Measurements from ENCODE around the gene STARD13. TPM values are rescaled to one million over a fixed set of nuclear protein-coding genes. Genes with fewer than 3 reads are reported as not detected.
A peak's percentile ranks its signal among the peaks of the same experiment; 100 is the strongest.

The STARD13 gene
- polyA plus RNA-seq, 3 donors from 2014 or later: not detected

DNA sequence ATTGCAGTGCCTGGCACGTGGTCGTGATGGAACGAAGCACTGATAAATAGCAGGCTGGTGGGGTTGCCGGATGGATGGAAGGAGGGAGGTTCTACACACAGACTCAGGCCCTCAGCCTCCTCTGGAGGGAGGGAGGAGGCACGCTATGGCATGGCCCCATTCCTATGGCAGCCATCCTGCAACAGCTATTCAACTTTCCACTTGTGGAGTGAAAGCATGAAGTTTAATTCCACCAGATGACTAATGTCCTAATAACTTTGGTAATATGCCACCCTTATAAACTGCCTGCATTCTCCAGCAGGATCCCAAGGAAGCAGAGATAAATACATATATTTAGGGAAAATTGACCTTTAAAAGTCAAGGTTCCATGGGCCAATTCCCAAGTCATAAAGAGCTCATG, 176.9 kb downstream of the STARD13 start:
- Mint-ChIP-seq H3K27me3 (ENCODE audit: low read depth in 3 of 3) (peaks cover 0 to 5% (median 1%) of the 10 kb centered on the region in 3 donors), H3K36me3 (no peaks in the 10 kb centered on the region), H3K9me3 (peaks cover 0 to 3% (median 0%) of the 10 kb centered on the region in 6 donors), H3K27ac (no peak overlapping the region), H3K4me1 (no peaks in the 10 kb centered on the region), H3K4me3 (no peak overlapping the region)
- DNase-seq: no peak

DNA sequence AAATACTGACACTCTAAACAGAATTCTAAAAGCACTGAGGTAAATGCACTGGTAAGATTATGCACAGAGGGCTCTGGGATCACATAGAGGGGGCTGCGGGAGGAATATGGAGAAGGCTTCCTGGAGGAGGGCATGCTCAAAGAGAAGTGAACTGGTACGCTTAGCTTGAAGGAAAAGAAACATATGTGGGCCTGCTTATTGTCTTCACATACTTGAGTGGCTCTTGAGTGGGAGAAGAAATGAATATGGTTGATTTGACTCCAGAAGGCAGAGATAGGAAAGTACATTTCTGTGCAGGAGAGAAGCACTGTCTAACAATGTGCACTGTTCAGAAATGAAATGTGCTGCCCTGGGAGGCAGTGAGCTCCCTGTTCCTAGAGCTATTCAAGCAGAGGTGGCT, 178.2 kb downstream of the STARD13 start:
- H3K4me3 Mint-ChIP-seq: no peak overlapping the region
- peaks cover 0 to 3% (median 0%) of the 10 kb centered on the region in 6 donors for H3K9me3 Mint-ChIP-seq
- H3K27ac Mint-ChIP-seq: no peak overlapping the region
- H3K4me1 Mint-ChIP-seq: no peaks in the 10 kb centered on the region
- DNase-seq: no peak
- H3K27me3 Mint-ChIP-seq (ENCODE audit: low read depth in 3 of 3): peaks cover 0 to 5% (median 1%) of the 10 kb centered on the region in 3 donors
- no peaks in the 10 kb centered on the region for H3K36me3 Mint-ChIP-seq

- Mint-ChIP-seq H3K9me3 (peaks cover 0 to 3% (median 0%) of the 10 kb centered on the region in 6 donors), H3K27me3 (ENCODE audit: low read depth in 3 of 3) (peaks cover 0 to 5% (median 1%) of the 10 kb centered on the region in 3 donors), H3K4me3 (no peak overlapping the region), H3K27ac (no peak overlapping the region), H3K4me1 (no peaks in the 10 kb centered on the region), H3K36me3 (no peaks in the 10 kb centered on the region)
- DNase-seq: no peak
Measured at GRCh38 chr13:33106656-33107360, 178.7 kb downstream of the STARD13 start.

GRCh38 chr13:33105387-33106005, 180.1 kb downstream of the STARD13 start:
- no peak overlapping the region for H3K27ac Mint-ChIP-seq
- no peak for DNase-seq
- H3K9me3 Mint-ChIP-seq: peaks cover 0 to 3% (median 0%) of the 10 kb centered on the region in 6 donors
- H3K4me3 Mint-ChIP-seq: no peak overlapping the region
- H3K27me3 Mint-ChIP-seq (ENCODE audit: low read depth in 3 of 3): peaks cover 0 to 5% (median 0%) of the 10 kb centered on the region in 3 donors
- no peaks in the 10 kb centered on the region for H3K4me1 Mint-ChIP-seq
- H3K36me3 Mint-ChIP-seq: no peaks in the 10 kb centered on the region

GRCh38 chr13:33103457-33103856, 182.1 kb downstream of the STARD13 start:
- no peaks in the 10 kb centered on the region for H3K36me3 Mint-ChIP-seq
- no peak overlapping the region for H3K4me3 Mint-ChIP-seq
- H3K27me3 Mint-ChIP-seq (ENCODE audit: low read depth in 3 of 3): peaks cover 0 to 5% (median 0%) of the 10 kb centered on the region in 3 donors

GRCh38 chr13:33101835-33102234, 183.7 kb downstream of the STARD13 start:
- Mint-ChIP-seq H3K27ac (no peak overlapping the region), H3K4me3 (no peak overlapping the region), H3K4me1 (no peaks in the 10 kb centered on the region), H3K9me3 (peaks cover 0 to 6% (median 2%) of the 10 kb centered on the region in 6 donors), H3K27me3 (ENCODE audit: low read depth in 3 of 3) (peaks cover 0 to 2% (median 0%) of the 10 kb centered on the region in 3 donors), H3K36me3 (no peaks in the 10 kb centered on the region)
- no peak for DNase-seq

More at GRCh38 chr13:33103457-33103856, 182.1 kb downstream of the STARD13 start:
- Mint-ChIP-seq H3K4me1 (no peaks in the 10 kb centered on the region), H3K27ac (no peak overlapping the region), H3K9me3 (peaks cover 0 to 6% (median 2%) of the 10 kb centered on the region in 6 donors)
- no peak for DNase-seq

GRCh38 chr13:33100886-33101285, 184.7 kb downstream of the STARD13 start:
- no peak for DNase-seq
- H3K4me1 Mint-ChIP-seq: no peaks in the 10 kb centered on the region
- H3K27me3 Mint-ChIP-seq (ENCODE audit: low read depth in 3 of 3): no peaks in the 10 kb centered on the region
- peaks cover 0 to 6% (median 3%) of the 10 kb centered on the region in 6 donors for H3K9me3 Mint-ChIP-seq
- no peak overlapping the region for H3K27ac Mint-ChIP-seq
- H3K36me3 Mint-ChIP-seq: no peaks in the 10 kb centered on the region
- H3K4me3 Mint-ChIP-seq: no peak overlapping the region

DNA sequence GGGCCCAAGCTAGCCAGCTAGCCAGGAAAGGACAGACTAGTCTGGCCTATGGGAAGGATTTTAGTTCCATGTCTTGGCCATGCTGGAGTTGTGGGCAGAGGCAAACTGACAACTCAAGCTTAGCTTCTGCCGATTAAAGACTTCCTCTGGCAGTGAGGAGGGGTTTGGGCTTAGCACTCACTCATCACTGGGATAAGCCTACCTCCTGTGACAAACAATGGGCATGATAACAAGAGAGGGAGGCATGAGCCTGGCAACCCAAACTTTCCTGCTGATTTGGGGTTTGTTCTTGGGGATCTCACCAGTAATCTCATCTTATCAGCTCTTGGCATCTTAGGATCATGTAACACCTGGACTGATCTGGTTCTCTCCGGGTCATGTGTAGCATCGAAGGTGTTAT, 185.7 kb downstream of the STARD13 start:
- H3K4me3 Mint-ChIP-seq: no peak overlapping the region
- DNase-seq: no peak
- H3K9me3 Mint-ChIP-seq: peaks cover 0 to 7% (median 3%) of the 10 kb centered on the region in 6 donors
- no peaks in the 10 kb centered on the region for H3K27me3 Mint-ChIP-seq (ENCODE audit: low read depth in 3 of 3)
- H3K36me3 Mint-ChIP-seq: no peaks in the 10 kb centered on the region
- no peaks in the 10 kb centered on the region for H3K4me1 Mint-ChIP-seq
- H3K27ac Mint-ChIP-seq: no peak overlapping the region

DNA sequence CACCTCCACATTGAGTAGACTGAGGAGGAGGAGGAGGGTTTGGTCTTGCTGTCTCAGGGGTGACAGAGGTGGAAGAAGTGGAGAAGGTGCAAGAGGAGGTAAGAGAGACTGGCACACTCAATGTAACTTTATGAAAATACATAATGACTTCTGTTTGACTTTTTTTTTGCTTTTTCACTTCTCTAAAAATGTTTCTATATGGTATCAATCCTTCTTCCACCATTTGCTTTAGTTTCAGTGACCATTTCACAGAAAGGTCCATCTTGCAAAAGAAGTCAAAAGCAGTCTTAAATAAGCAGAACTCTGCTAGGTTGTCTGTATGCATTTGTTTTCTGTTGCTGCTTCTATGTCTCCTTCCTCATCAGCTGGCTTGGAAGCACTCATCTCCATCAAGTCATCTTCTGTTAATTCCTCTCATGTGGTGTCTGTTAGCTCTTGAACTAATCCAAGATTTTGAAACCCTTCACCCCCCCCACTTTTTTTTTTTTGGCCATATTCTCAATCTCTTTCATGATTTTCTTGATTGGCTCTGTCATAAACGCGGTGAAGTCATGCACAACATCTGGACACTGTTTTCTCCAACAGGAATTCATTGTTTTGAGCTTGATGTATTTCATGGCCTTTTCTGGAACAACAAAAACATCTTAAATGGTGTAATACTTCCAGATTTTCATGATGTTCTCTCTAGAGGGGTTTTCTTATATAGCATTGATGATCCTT, 188.5 kb downstream of the STARD13 start:
- DNase-seq: no peak
- Mint-ChIP-seq H3K27me3 (ENCODE audit: low read depth in 3 of 3) (peaks cover 1 to 2% (median 2%) of the 10 kb centered on the region in 3 donors), H3K27ac (peak overlapping the region in 1 of 6 donors; percentile 32), H3K4me1 (no peaks in the 10 kb centered on the region), H3K4me3 (no peak overlapping the region), H3K36me3 (no peaks in the 10 kb centered on the region), H3K9me3 (peaks cover 0 to 9% (median 3%) of the 10 kb centered on the region in 6 donors)

DNA sequence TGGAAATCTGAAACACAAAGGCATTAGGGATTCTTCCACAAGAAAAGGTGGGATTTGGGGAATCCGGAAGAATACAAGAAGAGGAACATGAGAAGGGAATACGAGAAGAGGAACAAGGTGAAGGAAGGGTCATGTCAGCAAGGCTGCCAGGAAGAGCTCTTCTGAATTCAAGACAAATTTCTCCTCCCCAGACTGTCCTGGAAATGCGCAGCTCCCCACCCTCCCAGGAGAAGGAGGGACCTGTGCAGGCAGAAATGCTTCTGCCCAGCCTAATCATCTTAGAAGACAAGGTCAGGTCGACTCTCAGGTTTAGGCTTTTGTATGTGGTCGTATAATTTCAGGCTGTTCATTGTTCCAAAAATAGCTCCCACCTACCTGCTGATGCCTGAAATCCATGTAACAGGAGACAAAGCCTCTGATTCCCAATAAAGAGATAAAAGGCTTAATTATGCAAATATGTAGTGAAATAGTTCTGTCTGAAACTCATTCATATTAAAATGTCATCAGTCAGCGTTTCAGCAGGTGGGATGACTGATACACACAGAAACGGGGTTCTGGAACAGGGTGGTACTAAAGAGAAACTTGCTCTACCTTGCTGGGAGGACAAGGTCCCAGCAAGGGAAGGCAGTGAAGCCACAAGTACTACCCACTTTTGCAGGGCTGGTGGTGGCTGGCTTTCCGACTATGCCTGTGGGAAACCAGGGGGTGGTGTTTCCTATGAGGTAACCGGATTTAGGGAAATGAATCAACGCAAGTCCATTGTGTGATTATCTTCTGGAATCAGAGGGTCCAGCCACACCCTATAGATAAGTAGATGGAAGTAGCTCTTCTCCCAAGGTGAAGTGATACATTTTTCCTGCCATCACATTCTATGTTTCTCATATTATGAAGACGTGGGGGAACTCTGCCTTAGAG, 193.2 kb downstream of the STARD13 start:
- no peak for DNase-seq
- H3K36me3 Mint-ChIP-seq: no peaks in the 10 kb centered on the region
- H3K4me3 Mint-ChIP-seq: no peak overlapping the region
- H3K27me3 Mint-ChIP-seq (ENCODE audit: low read depth in 3 of 3): peaks cover 1 to 2% (median 2%) of the 10 kb centered on the region in 3 donors
- H3K27ac Mint-ChIP-seq: no peak overlapping the region
- H3K9me3 Mint-ChIP-seq: peaks cover 0 to 10% (median 0%) of the 10 kb centered on the region in 6 donors
- H3K4me1 Mint-ChIP-seq: no peaks in the 10 kb centered on the region

- no peaks in the 10 kb centered on the region for H3K4me1 Mint-ChIP-seq
- H3K27ac Mint-ChIP-seq: no peak overlapping the region
- H3K36me3 Mint-ChIP-seq: no peaks in the 10 kb centered on the region
- no peak overlapping the region for H3K4me3 Mint-ChIP-seq
- no peak for DNase-seq
- H3K9me3 Mint-ChIP-seq: peaks cover 0 to 9% (median 0%) of the 10 kb centered on the region in 6 donors
- peaks cover 1 to 2% (median 2%) of the 10 kb centered on the region in 3 donors for H3K27me3 Mint-ChIP-seq (ENCODE audit: low read depth in 3 of 3)
Measured at GRCh38 chr13:33091415-33091774, 194.2 kb downstream of the STARD13 start.

- peaks cover 1 to 2% (median 2%) of the 10 kb centered on the region in 3 donors for H3K27me3 Mint-ChIP-seq (ENCODE audit: low read depth in 3 of 3)
- no peak overlapping the region for H3K4me3 Mint-ChIP-seq
- H3K4me1 Mint-ChIP-seq: no peaks in the 10 kb centered on the region
- DNase-seq: no peak
- no peaks in the 10 kb centered on the region for H3K36me3 Mint-ChIP-seq
- H3K27ac Mint-ChIP-seq: no peak overlapping the region
- H3K9me3 Mint-ChIP-seq: peaks cover 0 to 5% (median 0%) of the 10 kb centered on the region in 6 donors
Measured at GRCh38 chr13:33090755-33091414, 194.7 kb downstream of the STARD13 start.

- no peaks in the 10 kb centered on the region for H3K4me1 Mint-ChIP-seq
- no peak overlapping the region for H3K27ac Mint-ChIP-seq
- H3K9me3 Mint-ChIP-seq: peaks cover 0 to 3% (median 0%) of the 10 kb centered on the region in 6 donors
- H3K4me3 Mint-ChIP-seq: no peak overlapping the region
- H3K27me3 Mint-ChIP-seq (ENCODE audit: low read depth in 3 of 3): peaks cover 2 to 4% (median 2%) of the 10 kb centered on the region in 3 donors
- peaks cover 0 to 3% (median 0%) of the 10 kb centered on the region in 3 donors for H3K36me3 Mint-ChIP-seq
- DNase-seq: no peak
Measured at GRCh38 chr13:33089311-33089710, 196.2 kb downstream of the STARD13 start.

All from immature natural killer cell (primary cell).